Calu3 (cell line): ENCODE results near the gene MISFA. TPM values are rescaled to one million over a fixed set of nuclear protein-coding genes. Genes with fewer than 3 reads are reported as not detected.

Experiments
- BruUV-seq: library from RNA; stranded (reverse); fragments of 400-500 nt; replicated peaks from 2 replicates; lab custom pipeline; 2021; lab: Mats Ljungman, UMichigan
- CTCF ChIA-PET: fragments of 300-600 bp; sonication (Branson Sonifier 250); formaldehyde crosslinking; loops from one replicate; lab custom pipeline; 2022; ENCODE audit warnings: antibody characterized with exemption; lab: Charles Lee
- DNase-seq: peaks from one replicate; pipeline ENCODE4 v3.0.0; 2022
- H3K27ac Mint-ChIP-seq: one replicate; pipeline ENCODE4 v1.8.0; 2022; ENCODE audit warnings: mixed read lengths; ENCODE audit not compliant: unreplicated experiment
- H3K27me3 Mint-ChIP-seq: one replicate; pipeline ENCODE4 v1.8.0; 2022; ENCODE audit warnings: mixed read lengths; ENCODE audit not compliant: unreplicated experiment
- H3K36me3 Mint-ChIP-seq: one replicate; pipeline ENCODE4 v1.8.0; 2022; ENCODE audit warnings: mild to moderate bottlenecking, moderate library complexity, mixed read lengths; ENCODE audit not compliant: insufficient read depth, unreplicated experiment
- H3K4me1 Mint-ChIP-seq: one replicate; pipeline ENCODE4 v1.8.0; 2022; ENCODE audit warnings: mild to moderate bottlenecking, low read depth, mixed read lengths; ENCODE audit not compliant: unreplicated experiment
- H3K4me3 Mint-ChIP-seq: one replicate; pipeline ENCODE4 v1.8.0; 2022; ENCODE audit warnings: mild to moderate bottlenecking, low read depth, moderate library complexity, mixed read lengths; ENCODE audit not compliant: unreplicated experiment
- H3K9me3 Mint-ChIP-seq: one replicate; pipeline ENCODE4 v1.8.0; 2022; ENCODE audit warnings: low read depth, mixed read lengths; ENCODE audit not compliant: unreplicated experiment
- intact Hi-C: fragments of 100-400 bp; cut with micrococcal nuclease; formaldehyde crosslinking; loops from one replicate; pipeline ENCODE4 v1.10.0; 2022; ENCODE audit not compliant: unreplicated experiment
- total RNA-seq: library from RNA; stranded (reverse); gene quantifications from 2 replicates; pipeline ENCODE4 v1.2.3, GENCODE V29; 2022
- TF ChIP-seq, protein P1 (sequence below): fragments of 200-600 bp; IDR thresholded peaks from one replicate; pipeline ENCODE4 v1.8.0; 2022; ENCODE audit warnings: antibody characterized with exemption; ENCODE audit not compliant: unreplicated experiment

Gene MISFA
- total RNA-seq, 1 experiment from 2014 or later, result 5.5 TPM

DNA sequence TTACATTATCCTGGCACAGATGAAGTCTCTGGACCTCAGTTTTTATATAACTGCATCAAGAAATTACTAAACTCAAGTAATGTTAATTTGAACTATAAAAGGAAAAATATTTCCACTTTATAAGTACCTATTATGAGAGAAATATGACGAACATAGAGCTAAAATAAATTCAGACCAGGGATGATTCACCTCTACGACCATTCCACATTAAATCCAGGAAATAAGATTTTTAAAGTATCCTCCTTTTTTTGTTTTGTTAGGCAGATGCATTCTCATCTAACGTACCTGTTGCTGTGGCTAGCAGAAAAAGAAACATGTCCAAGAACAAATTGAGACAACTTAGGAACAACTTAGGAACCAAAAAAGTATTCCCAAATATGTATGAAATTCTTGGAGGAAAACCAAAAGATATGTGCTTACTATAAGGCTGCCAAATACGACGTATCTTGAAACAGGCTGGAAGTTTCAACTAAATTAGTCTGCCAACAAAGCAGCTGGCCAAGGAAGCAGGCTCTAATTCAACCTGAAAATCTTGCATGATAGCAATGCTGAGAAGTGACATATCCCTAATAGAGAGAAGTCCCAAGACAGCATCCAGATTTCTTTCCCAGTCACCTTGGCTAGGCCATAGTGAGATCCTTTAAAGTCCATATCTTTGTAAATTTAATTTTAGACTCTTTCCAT, 18.9 kb downstream of the MISFA start:
- H3K4me1 Mint-ChIP-seq, result no peaks in the 10 kb centered on the region
- intact Hi-C loops, result no loop called here
- H3K27me3 Mint-ChIP-seq, result no peaks in the 10 kb centered on the region
- TF ChIP-seq, protein P1, sequence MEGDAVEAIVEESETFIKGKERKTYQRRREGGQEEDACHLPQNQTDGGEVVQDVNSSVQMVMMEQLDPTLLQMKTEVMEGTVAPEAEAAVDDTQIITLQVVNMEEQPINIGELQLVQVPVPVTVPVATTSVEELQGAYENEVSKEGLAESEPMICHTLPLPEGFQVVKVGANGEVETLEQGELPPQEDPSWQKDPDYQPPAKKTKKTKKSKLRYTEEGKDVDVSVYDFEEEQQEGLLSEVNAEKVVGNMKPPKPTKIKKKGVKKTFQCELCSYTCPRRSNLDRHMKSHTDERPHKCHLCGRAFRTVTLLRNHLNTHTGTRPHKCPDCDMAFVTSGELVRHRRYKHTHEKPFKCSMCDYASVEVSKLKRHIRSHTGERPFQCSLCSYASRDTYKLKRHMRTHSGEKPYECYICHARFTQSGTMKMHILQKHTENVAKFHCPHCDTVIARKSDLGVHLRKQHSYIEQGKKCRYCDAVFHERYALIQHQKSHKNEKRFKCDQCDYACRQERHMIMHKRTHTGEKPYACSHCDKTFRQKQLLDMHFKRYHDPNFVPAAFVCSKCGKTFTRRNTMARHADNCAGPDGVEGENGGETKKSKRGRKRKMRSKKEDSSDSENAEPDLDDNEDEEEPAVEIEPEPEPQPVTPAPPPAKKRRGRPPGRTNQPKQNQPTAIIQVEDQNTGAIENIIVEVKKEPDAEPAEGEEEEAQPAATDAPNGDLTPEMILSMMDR, result no peak
- H3K9me3 Mint-ChIP-seq, result no peaks in the 10 kb centered on the region
- no TSS peak for BruUV-seq
- no peak overlapping the region for H3K27ac Mint-ChIP-seq
- CTCF ChIA-PET, result no interaction called here
- H3K4me3 Mint-ChIP-seq, result no peak overlapping the region
- peaks cover 13% of the 10 kb centered on the region for H3K36me3 Mint-ChIP-seq
- DNase-seq, result no peak

DNA sequence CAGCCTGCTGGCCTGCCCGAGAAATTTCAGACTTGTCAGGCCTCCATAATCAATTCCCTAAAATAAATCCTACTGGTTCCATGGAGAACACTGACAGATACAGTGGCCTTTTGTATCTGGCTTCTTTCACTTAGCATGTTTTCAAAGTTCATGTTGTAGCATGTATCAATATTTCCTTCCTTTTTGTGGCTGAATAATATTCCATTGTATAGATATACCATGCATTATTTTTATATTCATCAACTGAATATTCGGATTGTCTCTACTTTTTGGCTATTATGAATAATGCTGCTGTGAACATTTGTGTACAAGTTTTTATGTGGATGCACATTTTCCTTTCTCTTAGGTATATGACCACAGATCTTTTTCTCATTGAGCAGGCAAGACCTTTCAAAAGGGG, 24.1 kb downstream of the MISFA start:
- TF ChIP-seq, protein P1, result no peak
- no peaks in the 10 kb centered on the region for H3K27me3 Mint-ChIP-seq
- no TSS peak for BruUV-seq
- H3K36me3 Mint-ChIP-seq, result no peaks in the 10 kb centered on the region
- intact Hi-C loops, result no loop called here
- no peak overlapping the region for H3K4me3 Mint-ChIP-seq
- no peak overlapping the region for H3K27ac Mint-ChIP-seq
- H3K9me3 Mint-ChIP-seq, result no peaks in the 10 kb centered on the region
- CTCF ChIA-PET, result no interaction called here
- peaks cover 8% of the 10 kb centered on the region for H3K4me1 Mint-ChIP-seq
- DNase-seq, result no peak

DNA sequence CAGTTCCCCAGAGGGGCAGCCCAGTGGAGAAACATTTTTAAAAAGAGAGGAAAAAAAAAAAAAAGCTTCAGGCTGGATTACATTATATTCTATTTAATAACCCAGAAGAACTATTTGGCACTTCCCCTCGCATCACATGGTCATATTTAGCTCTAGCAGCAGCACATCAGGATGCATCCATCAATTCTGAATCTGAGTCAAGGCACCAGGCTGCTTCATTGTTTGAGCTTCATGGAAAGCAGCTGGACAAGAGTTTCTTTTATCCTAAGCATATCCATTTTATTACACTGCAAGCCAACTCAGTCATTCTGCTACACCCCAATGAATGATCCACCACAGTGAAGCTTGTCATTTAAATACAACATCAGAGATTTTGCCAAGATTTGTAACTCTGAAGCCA, 24.6 kb downstream of the MISFA start:
- H3K4me1 Mint-ChIP-seq, result peaks cover 8% of the 10 kb centered on the region
- no TSS peak for BruUV-seq
- CTCF ChIA-PET, result no interaction called here
- H3K9me3 Mint-ChIP-seq, result no peaks in the 10 kb centered on the region
- no peaks in the 10 kb centered on the region for H3K27me3 Mint-ChIP-seq
- no peak overlapping the region for H3K4me3 Mint-ChIP-seq
- TF ChIP-seq, protein P1, result no peak
- H3K27ac Mint-ChIP-seq, result no peak overlapping the region
- no peak for DNase-seq
- no peaks in the 10 kb centered on the region for H3K36me3 Mint-ChIP-seq
- intact Hi-C loops, result no loop called here

DNA sequence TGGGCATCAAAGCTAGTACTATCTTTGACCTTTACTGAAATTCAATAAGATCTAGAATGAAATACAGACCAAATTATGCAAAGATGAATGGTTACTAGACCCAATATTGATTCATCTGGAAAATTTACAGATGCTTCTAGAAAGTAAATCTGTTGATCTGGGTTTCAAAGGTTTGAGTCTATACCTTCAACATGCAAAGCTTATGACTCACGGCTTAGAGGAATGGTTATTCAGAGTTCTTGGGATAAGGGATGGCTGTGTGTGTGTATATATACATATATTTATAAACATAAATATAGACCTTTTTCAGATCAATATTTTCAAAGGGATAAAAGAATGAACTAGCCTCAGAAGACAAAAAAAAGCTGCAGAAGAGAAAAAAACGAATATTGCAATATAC, 33.3 kb downstream of the MISFA start:
- BruUV-seq, result no TSS peak
- H3K4me1 Mint-ChIP-seq, result no peaks in the 10 kb centered on the region
- H3K4me3 Mint-ChIP-seq, result peak overlapping the region; percentile 82
- intact Hi-C loops, result loop anchor here (10.0 kb wide), 1 partner anchor 92 kb away; the partner anchor contains the start of gene IGSF22
- H3K27ac Mint-ChIP-seq, result no peak overlapping the region
- H3K27me3 Mint-ChIP-seq, result no peaks in the 10 kb centered on the region
- H3K36me3 Mint-ChIP-seq, result peaks cover 21% of the 10 kb centered on the region
- TF ChIP-seq, protein P1, result no peak
- CTCF ChIA-PET, result interaction anchor here (0.6 to 2.1 kb wide), 4 partner anchors 72 to 113 kb away, joined by 3 to 7 read pairs (median 5); no protein-coding TSS in a partner anchor
- no peak for DNase-seq
- no peaks in the 10 kb centered on the region for H3K9me3 Mint-ChIP-seq
